ENCODE data around the gene MRPL45. TPM values are rescaled to one million over a fixed set of nuclear protein-coding genes. Genes with fewer than 3 reads are reported as not detected.

MRPL45 gene
- total and polyA plus RNA-seq, 2 of the 13 experiments (the other 11 are each of a cell fraction or from before 2014, with no cell fraction given) = 89.5 to 157 TPM

DNA sequence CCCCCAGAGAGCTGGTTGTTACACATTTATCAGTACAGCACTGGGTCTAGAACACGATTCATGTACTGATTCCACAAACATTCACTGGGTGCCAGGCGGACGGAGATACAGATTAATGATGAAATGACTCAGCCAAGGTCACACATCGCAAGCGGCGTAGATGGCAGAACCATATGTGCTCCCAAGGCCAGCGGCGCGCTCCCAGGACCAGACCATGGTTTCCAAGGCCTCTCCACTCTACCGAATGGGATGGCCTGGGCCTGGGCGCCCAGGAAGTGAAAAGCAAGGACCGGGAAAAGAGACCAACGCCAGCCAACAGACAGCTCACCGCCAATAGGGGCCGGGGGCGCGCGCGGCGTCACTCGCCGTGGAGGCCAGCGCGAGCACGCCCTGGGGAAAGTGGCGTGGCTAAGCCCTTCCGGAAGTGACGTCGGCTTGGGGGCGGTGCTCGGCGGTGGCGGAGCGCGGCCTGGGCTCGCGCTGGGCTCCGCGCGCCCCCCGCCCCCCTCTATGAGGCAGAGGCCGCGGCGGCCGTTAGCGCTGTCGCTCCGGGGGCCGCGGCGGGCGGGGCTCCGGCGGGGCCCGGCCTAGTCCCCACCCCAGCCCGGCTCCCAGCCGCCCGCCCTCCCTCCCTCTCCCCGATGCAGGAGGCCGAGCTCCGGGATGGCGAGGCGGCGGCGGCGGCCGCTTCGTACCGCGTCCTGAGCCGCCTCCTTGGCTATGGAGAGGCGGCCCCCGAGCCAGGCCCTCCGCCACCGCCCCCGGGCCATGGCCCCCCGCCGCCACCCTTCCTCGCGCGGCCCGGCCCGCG, 54.6 kb downstream of the MRPL45 start, which contains the start of gene SOCS7 (continued):
- TF ChIP-seq, protein P1, sequence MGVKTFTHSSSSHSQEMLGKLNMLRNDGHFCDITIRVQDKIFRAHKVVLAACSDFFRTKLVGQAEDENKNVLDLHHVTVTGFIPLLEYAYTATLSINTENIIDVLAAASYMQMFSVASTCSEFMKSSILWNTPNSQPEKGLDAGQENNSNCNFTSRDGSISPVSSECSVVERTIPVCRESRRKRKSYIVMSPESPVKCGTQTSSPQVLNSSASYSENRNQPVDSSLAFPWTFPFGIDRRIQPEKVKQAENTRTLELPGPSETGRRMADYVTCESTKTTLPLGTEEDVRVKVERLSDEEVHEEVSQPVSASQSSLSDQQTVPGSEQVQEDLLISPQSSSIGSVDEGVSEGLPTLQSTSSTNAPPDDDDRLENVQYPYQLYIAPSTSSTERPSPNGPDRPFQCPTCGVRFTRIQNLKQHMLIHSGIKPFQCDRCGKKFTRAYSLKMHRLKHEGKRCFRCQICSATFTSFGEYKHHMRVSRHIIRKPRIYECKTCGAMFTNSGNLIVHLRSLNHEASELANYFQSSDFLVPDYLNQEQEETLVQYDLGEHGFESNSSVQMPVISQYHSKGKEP (CRISPR knock-in tag; IDR thresholded peaks at IDR 0.05) = 0 out of 2 replicates have a peak, but pooled peaks have one; percentile 23
- TF ChIP-seq ETV6 (CRISPR knock-in tag; conservative IDR thresholded peaks at IDR 0.05) (peak; percentile 67; the same call in 1 of the 2 replicates), FOXO1 (CRISPR knock-in tag; IDR thresholded peaks at IDR 0.05) (0 out of 2 replicates have a peak, but pooled peaks have one; percentile 37), ZNF569 (CRISPR knock-in tag; IDR thresholded peaks at IDR 0.05; ENCODE audit: borderline replicate concordance) (no peak), ZNF230 (CRISPR knock-in tag; IDR thresholded peaks at IDR 0.05) (peak; percentile 83; the same call in 1 of the 2 replicates), DNMT3B (CRISPR knock-in tag; conservative IDR thresholded peaks at IDR 0.05) (peak; percentile 97; the same call in 1 of the 2 replicates), SMARCC2 (IDR thresholded peaks at IDR 0.05) (no peak), ISL2 (CRISPR knock-in tag; IDR thresholded peaks at IDR 0.05) (peak; percentile 68), GPN1 (CRISPR knock-in tag; IDR thresholded peaks at IDR 0.05; ENCODE audit: borderline replicate concordance) (no peak), SOX5 (CRISPR knock-in tag; IDR thresholded peaks at IDR 0.05; ENCODE audit: borderline replicate concordance) (peak; percentile 61; the same call in 1 of the 2 replicates), HOXA5 (CRISPR knock-in tag; IDR thresholded peaks at IDR 0.05) (0 out of 2 replicates have a peak, but pooled peaks have one; percentile 33), STAG1 (CRISPR knock-in tag; IDR thresholded peaks at IDR 0.05) (no peak), ZNF749 (CRISPR knock-in tag; IDR thresholded peaks at IDR 0.05; ENCODE audit: borderline replicate concordance) (no peak), ZNF83 (CRISPR knock-in tag; IDR thresholded peaks at IDR 0.05; ENCODE audit: borderline replicate concordance) (peak; percentile 64; the same call in 1 of the 2 replicates), ZFYVE20 (CRISPR knock-in tag; IDR thresholded peaks at IDR 0.05; ENCODE audit: borderline replicate concordance, low read depth) (no peak)
- TF ChIP-seq, protein P2, sequence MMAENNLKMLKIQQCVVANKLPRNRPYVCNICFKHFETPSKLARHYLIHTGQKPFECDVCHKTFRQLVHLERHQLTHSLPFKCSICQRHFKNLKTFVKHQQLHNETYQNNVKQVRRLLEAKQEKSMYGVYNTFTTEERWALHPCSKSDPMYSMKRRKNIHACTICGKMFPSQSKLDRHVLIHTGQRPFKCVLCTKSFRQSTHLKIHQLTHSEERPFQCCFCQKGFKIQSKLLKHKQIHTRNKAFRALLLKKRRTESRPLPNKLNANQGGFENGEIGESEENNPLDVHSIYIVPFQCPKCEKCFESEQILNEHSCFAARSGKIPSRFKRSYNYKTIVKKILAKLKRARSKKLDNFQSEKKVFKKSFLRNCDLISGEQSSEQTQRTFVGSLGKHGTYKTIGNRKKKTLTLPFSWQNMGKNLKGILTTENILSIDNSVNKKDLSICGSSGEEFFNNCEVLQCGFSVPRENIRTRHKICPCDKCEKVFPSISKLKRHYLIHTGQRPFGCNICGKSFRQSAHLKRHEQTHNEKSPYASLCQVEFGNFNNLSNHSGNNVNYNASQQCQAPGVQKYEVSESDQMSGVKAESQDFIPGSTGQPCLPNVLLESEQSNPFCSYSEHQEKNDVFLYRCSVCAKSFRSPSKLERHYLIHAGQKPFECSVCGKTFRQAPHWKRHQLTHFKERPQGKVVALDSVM (CRISPR knock-in tag; IDR thresholded peaks at IDR 0.05) = no peak; the same call in 1 of the 2 replicates
- TF ChIP-seq, protein P3, sequence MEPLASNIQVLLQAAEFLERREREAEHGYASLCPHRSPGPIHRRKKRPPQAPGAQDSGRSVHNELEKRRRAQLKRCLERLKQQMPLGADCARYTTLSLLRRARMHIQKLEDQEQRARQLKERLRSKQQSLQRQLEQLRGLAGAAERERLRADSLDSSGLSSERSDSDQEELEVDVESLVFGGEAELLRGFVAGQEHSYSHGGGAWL (CRISPR knock-in tag; IDR thresholded peaks at IDR 0.05) = peak; percentile 74; the same call in 1 of the 2 replicates
- TF ChIP-seq, protein P4, sequence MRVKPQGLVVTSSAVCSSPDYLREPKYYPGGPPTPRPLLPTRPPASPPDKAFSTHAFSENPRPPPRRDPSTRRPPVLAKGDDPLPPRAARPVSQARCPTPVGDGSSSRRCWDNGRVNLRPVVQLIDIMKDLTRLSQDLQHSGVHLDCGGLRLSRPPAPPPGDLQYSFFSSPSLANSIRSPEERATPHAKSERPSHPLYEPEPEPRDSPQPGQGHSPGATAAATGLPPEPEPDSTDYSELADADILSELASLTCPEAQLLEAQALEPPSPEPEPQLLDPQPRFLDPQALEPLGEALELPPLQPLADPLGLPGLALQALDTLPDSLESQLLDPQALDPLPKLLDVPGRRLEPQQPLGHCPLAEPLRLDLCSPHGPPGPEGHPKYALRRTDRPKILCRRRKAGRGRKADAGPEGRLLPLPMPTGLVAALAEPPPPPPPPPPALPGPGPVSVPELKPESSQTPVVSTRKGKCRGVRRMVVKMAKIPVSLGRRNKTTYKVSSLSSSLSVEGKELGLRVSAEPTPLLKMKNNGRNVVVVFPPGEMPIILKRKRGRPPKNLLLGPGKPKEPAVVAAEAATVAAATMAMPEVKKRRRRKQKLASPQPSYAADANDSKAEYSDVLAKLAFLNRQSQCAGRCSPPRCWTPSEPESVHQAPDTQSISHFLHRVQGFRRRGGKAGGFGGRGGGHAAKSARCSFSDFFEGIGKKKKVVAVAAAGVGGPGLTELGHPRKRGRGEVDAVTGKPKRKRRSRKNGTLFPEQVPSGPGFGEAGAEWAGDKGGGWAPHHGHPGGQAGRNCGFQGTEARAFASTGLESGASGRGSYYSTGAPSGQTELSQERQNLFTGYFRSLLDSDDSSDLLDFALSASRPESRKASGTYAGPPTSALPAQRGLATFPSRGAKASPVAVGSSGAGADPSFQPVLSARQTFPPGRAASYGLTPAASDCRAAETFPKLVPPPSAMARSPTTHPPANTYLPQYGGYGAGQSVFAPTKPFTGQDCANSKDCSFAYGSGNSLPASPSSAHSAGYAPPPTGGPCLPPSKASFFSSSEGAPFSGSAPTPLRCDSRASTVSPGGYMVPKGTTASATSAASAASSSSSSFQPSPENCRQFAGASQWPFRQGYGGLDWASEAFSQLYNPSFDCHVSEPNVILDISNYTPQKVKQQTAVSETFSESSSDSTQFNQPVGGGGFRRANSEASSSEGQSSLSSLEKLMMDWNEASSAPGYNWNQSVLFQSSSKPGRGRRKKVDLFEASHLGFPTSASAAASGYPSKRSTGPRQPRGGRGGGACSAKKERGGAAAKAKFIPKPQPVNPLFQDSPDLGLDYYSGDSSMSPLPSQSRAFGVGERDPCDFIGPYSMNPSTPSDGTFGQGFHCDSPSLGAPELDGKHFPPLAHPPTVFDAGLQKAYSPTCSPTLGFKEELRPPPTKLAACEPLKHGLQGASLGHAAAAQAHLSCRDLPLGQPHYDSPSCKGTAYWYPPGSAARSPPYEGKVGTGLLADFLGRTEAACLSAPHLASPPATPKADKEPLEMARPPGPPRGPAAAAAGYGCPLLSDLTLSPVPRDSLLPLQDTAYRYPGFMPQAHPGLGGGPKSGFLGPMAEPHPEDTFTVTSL (CRISPR knock-in tag; IDR thresholded peaks at IDR 0.05; ENCODE audit: borderline replicate concordance) = no peak
